ENCODE results near the gene NFE2L2. TPM values are rescaled to one million over a fixed set of nuclear protein-coding genes. Genes with fewer than 3 reads are reported as not detected.

The NFE2L2 gene
- total and polyA plus RNA-seq, 9 of the 15 experiments (the other 6 are each of a cell fraction or from before 2014, with no cell fraction given), result 29.3 to 120 (median 59.3) TPM

DNA sequence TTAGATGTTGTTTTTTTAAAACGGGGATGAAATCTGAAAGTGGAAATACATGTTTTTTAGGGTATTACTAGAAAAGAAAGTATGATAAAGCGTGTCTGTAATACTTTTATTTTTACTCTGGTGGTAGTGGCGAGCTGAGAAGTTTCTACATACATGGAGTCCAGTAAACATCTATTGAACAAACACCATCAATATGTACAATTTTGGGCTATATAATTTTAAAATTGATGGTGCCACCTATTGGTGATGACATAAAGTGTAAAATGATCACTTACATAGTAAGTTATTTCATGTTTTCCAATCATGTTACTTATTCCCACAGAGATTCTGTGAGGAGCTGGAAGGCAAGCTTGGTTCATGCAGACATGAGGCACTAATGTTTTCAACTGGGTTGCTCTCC lies 31.5 kb upstream of the NFE2L2 start (continued):
- TF ChIP-seq, protein P1, sequence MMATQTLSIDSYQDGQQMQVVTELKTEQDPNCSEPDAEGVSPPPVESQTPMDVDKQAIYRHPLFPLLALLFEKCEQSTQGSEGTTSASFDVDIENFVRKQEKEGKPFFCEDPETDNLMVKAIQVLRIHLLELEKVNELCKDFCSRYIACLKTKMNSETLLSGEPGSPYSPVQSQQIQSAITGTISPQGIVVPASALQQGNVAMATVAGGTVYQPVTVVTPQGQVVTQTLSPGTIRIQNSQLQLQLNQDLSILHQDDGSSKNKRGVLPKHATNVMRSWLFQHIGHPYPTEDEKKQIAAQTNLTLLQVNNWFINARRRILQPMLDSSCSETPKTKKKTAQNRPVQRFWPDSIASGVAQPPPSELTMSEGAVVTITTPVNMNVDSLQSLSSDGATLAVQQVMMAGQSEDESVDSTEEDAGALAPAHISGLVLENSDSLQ (IDR thresholded peaks at IDR 0.05), result no peak
- TF ChIP-seq, protein P2, sequence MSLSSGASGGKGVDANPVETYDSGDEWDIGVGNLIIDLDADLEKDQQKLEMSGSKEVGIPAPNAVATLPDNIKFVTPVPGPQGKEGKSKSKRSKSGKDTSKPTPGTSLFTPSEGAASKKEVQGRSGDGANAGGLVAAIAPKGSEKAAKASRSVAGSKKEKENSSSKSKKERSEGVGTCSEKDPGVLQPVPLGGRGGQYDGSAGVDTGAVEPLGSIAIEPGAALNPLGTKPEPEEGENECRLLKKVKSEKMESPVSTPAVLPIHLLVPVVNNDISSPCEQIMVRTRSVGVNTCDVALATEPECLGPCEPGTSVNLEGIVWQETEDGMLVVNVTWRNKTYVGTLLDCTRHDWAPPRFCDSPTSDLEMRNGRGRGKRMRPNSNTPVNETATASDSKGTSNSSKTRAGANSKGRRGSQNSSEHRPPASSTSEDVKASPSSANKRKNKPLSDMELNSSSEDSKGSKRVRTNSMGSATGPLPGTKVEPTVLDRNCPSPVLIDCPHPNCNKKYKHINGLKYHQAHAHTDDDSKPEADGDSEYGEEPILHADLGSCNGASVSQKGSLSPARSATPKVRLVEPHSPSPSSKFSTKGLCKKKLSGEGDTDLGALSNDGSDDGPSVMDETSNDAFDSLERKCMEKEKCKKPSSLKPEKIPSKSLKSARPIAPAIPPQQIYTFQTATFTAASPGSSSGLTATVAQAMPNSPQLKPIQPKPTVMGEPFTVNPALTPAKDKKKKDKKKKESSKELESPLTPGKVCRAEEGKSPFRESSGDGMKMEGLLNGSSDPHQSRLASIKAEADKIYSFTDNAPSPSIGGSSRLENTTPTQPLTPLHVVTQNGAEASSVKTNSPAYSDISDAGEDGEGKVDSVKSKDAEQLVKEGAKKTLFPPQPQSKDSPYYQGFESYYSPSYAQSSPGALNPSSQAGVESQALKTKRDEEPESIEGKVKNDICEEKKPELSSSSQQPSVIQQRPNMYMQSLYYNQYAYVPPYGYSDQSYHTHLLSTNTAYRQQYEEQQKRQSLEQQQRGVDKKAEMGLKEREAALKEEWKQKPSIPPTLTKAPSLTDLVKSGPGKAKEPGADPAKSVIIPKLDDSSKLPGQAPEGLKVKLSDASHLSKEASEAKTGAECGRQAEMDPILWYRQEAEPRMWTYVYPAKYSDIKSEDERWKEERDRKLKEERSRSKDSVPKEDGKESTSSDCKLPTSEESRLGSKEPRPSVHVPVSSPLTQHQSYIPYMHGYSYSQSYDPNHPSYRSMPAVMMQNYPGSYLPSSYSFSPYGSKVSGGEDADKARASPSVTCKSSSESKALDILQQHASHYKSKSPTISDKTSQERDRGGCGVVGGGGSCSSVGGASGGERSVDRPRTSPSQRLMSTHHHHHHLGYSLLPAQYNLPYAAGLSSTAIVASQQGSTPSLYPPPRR (CRISPR knock-in tag; IDR thresholded peaks at IDR 0.05; ENCODE audit: borderline replicate concordance), result no peak
- no peak for TF ChIP-seq LEF1 (IDR thresholded peaks at IDR 0.05)

DNA sequence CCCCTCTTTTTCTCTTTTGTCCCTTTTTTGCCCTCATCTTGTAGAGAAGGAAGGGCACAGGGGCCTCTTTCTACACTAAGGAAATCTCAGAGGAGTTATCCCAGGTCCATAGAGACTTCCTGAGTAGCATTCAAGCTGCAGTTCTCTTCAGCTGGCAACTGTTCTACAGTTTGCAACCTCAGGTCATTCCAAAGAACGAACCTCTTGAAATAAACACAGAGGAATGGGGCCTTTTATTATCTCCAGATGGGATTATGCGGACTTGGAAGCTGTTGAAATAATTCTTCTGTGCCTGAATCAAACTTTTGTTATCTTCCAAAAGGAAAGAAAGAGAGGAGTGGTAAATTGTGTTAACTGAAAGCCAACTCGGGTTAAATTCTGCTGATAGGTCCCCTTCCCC lies 31.0 kb upstream of the NFE2L2 start:
- 47% methylated on average over 3 of the region's 3 CpGs for whole genome bisulfite sequencing (ENCODE audit: insufficient coverage, low coverage, missing lambda C conversion rate)
- in situ Hi-C loops (cut with MboI), result no loop called here

More for the DNA sequence above, 31.0 kb upstream of the NFE2L2 start:
- no TSS peak for BruUV-seq (replicated peaks)
- Histone ChIP-seq H3K9me1 (ENCODE audit: control insufficient read depth, insufficient read depth, low read length) (no peaks in the 10 kb centered on the region), H3K4me3 (no peak overlapping the region), H3K36me3 (ENCODE audit: control insufficient read depth, insufficient read depth, low read length) (no peaks in the 10 kb centered on the region), H3K4me1 (replicated peaks in 1 of 2; ENCODE audit: control insufficient read depth in 2 of 2, insufficient read depth in 2 of 2, low read length in 2 of 2) (no peaks in the 10 kb centered on the region), H4K20me1 (replicated peaks; ENCODE audit: control insufficient read depth, insufficient read depth, low read length) (no peaks in the 10 kb centered on the region), H3K9me3 (replicated peaks; ENCODE audit: control insufficient read depth, insufficient read depth, low read depth, low read length) (no peaks in the 10 kb centered on the region), H3K27me3 (ENCODE audit: control insufficient read depth in 2 of 2, insufficient read depth in 2 of 2, low read length in 2 of 2) (no peaks in the 10 kb centered on the region), H3K9ac (ENCODE audit: insufficient read depth in 1 of 2, low read depth in 2 of 2, low read length in 2 of 2) (no peak overlapping the region), H2AFZ (ENCODE audit: low read depth, low read length) (no peak overlapping the region), H3K79me2 (ENCODE audit: control insufficient read depth, insufficient read depth, low read length) (no peaks in the 10 kb centered on the region), H3K4me2 (ENCODE audit: insufficient read depth, low read length) (no peak overlapping the region), H3K27ac (ENCODE audit: extremely low read depth, low read depth, low read length) (no peak overlapping the region)
- TF ChIP-seq ZNF274 (IDR thresholded peaks at IDR 0.05; ENCODE audit: borderline replicate concordance, low read depth, low read length) (no peak), ZNF124 (CRISPR knock-in tag; IDR thresholded peaks at IDR 0.05) (no peak), MAZ (CRISPR knock-in tag; conservative IDR thresholded peaks at IDR 0.05 in 1 of 2, IDR thresholded peaks at IDR 0.05 in 1 of 2) (no peak), SOX6 (IDR thresholded peaks at IDR 0.05) (no peak)
- TF ChIP-seq, protein P3, sequence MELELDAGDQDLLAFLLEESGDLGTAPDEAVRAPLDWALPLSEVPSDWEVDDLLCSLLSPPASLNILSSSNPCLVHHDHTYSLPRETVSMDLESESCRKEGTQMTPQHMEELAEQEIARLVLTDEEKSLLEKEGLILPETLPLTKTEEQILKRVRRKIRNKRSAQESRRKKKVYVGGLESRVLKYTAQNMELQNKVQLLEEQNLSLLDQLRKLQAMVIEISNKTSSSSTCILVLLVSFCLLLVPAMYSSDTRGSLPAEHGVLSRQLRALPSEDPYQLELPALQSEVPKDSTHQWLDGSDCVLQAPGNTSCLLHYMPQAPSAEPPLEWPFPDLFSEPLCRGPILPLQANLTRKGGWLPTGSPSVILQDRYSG (tag; conservative IDR thresholded peaks at IDR 0.05; ENCODE audit: low read depth), result no peak
- ChIA-PET CTCF (ENCODE audit: low intra/inter-chr PET ratio) (interaction anchor here (2.1 to 3.0 kb wide), 2 partner anchors 32 to 131 kb away, joined by 11 to 14 read pairs; no protein-coding TSS in a partner anchor), POLR2A (no interaction called here)
- no peak for FAIRE-seq
- DNase-seq (ENCODE audit: extremely low read depth in 1 of 4, low spot score in 3 of 4), result no peak
- no peak for ATAC-seq
- intact Hi-C loops (cut with micrococcal nuclease), result no loop called here

All from K562 (cell line).